RKO (cell line): ENCODE results near the gene SEC22A.

Source experiments
- DNase-seq: peaks from one replicate; pipeline ENCODE4 v3.0.0-alpha.2; 2016; ENCODE audit warnings: low spot score

Gene SEC22A

DNA sequence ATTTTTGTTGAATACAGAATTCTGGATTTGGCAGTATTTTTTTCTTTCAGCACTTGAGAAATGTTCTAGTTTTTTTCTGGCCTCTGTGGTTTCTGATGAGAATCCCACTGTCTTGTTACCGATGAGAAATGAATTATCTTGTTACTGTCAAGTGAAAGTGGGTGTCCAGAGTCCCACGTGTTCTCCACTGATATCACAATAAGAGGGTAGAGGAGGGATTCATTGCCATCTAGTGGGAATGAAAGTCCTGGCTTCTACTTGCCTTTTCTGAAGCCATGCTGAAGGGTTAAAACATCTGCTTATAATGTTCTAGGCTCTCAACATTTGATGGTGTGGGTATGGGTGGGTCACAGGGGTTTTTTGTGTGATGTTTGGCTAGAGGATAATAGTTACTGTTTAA lies 66.1 kb downstream of the SEC22A start:
- DNase-seq: no peak

GRCh38 chr3:123270818-123271217 lies 69.1 kb downstream of the SEC22A start:
- no peak for DNase-seq

DNA sequence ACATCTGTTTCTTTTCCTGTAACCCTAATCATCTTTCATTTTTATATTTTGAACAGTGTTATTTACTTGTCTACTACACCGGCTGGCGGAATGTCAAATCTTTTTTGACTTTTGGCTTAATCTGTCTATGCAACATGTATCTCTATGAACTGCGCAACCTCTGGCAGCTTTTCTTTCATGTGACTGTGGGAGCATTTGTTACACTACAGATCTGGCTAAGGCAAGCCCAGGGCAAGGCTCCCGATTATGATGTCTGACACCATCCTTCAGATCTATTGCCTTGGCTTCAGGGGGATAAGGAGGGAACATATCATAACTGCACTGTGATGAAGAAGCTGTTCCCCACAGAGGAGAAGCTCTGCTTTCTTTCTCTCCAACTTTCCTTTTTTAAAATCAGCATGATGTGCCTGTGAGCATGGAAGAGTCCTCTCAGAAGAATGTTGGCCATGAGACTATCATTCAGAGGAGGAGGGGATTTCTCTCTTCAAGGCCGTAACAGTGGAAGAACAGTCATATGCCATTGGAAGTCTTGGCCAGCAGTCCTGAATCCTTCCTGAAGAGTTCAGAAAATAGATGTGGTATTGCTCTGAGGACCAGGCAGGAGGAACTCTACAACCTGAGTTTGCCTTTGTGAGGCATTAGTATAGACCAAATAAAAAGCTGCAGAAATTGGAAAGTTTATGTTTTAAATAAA lies 69.9 kb downstream of the SEC22A start:
- DNase-seq: no peak

- peak; percentile 8 for DNase-seq
These were observed 70.8 kb downstream of the SEC22A start for GRCh38 chr3:123272547-123272946.

DNA sequence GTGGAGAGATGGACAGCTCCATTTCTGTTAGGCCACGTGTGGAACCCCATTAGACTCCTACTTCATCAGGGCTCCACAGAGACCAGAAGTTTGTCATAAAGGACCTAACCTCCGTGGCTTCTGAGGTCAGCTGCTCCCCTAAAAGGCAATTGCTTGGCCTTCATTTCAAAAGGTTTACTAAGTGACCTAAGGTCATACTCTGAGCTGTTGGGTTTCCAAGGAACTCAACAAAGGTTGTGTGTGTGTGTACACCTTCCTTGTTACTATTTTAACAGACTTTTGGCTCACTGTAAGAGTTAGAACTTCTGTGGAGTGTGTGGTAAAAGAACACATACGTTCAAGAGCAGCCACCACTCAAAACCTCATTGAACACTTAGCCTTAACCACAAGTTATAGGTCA lies 73.9 kb downstream of the SEC22A start:
- no peak for DNase-seq

- no peak for DNase-seq
These were observed 74.7 kb downstream of the SEC22A start for GRCh38 chr3:123276346-123277006.

GRCh38 chr3:123277106-123277505 lies 75.4 kb downstream of the SEC22A start:
- DNase-seq: no peak

- no peak for DNase-seq
These were observed 76.7 kb downstream of the SEC22A start for GRCh38 chr3:123278446-123278845.

DNA sequence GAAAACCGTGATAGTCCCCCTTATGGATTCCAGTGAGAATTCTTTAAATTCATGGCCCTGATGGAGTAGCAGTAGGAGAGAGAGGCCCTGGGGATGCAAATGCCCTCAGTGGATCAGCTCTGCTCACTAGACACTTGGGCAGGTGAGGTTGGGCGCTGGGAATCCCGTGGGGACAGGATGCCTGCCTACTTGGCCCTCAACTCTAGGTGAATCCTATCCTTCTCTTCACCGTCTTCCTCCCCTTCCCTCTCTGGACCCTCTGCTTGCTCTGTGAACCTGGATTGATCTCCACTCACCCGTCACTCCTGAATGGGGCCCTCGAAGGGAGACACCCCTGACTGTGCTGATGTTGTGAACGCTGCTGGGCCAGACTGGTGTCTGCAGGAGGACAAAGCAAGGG lies 77.4 kb downstream of the SEC22A start:
- DNase-seq: no peak

- DNase-seq: no peak
These were observed 79.7 kb downstream of the SEC22A start for GRCh38 chr3:123281406-123281805.

DNA sequence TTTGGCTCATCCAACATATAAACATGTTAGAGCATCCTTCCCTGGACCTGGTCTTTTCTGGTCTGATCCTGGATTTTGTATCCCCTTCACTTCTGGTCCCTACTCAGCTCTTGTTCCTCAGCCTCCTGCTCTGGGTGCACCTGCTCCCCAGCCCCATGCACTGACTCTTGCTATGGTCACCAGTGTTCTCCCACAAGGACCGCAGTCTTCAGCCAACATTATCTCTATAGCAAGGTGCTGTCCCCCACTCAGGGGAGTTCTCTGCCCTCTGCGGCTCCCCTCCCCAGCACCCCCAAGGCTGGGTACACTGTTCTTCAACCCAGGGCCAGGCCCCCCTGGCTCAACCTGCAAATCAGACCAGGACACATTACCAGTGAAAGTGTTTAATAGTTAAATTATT lies 80.2 kb downstream of the SEC22A start:
- no peak for DNase-seq

GRCh38 chr3:123282461-123282860 lies 80.7 kb downstream of the SEC22A start:
- DNase-seq: no peak

DNA sequence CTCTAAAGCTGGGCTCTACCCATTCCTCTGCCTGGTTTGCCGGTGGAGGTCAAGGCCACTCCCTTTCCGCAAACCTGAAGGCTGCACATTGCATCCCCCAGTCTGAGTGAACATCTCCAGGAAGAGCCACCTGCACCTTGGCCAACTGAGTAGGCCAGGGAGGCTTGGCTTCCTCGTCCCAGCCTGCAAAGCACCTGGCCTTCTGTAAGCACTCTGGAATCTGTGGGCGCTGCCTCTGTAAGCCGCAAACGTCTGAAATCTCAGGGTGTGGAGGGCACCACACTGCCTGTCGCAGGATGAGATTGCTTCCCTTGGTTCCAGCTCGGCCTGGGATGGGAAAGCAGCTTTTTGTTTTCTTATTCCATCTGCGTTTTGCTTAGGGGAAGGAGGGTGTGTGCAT lies 81.3 kb downstream of the SEC22A start:
- DNase-seq: no peak

GRCh38 chr3:123283657-123284398 lies 82.1 kb downstream of the SEC22A start:
- no peak for DNase-seq

- no peak for DNase-seq
These were observed 82.8 kb downstream of the SEC22A start for GRCh38 chr3:123284399-123285010.

DNA sequence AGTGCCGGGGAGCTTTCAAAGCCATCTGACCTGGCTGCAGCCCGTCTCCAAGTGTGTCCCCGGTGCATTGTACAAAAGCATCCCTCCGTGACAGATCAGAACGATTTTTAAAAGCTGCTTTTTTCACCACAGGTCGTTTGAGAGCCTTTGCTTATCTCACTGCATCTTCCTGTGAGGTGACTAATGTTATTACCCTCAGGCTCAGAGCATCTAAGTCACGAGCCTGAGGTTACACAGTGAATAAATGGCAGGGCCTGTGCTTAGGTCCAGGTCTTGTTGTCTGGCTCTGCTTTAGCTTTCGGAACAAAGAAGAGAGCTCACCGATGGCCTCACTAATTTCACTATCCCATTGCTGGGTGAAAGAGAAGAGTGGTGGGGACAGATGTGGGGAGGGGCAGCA lies 83.3 kb downstream of the SEC22A start:
- DNase-seq: no peak

- no peak for DNase-seq
These were observed 83.7 kb downstream of the SEC22A start for GRCh38 chr3:123285479-123285878.

DNA sequence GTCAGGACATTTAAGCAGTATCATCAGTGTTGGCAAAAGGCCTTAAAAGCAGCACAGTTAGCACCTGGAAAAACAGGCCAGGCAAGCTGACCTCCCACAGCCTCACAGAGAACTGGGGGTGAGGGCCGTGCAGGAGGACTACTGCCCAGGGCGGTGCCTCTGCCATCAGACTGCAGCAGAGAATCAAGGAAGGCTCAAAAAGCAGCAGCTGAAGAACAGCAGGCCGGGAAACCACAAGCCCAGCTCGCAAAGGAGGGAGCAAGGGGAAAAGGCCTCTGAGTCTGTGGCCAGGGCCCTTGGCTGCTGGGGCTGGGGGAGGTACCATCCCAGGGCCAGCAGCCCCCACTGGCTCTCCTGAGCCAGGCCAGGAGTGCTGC lies 84.2 kb downstream of the SEC22A start:
- no peak for DNase-seq

DNA sequence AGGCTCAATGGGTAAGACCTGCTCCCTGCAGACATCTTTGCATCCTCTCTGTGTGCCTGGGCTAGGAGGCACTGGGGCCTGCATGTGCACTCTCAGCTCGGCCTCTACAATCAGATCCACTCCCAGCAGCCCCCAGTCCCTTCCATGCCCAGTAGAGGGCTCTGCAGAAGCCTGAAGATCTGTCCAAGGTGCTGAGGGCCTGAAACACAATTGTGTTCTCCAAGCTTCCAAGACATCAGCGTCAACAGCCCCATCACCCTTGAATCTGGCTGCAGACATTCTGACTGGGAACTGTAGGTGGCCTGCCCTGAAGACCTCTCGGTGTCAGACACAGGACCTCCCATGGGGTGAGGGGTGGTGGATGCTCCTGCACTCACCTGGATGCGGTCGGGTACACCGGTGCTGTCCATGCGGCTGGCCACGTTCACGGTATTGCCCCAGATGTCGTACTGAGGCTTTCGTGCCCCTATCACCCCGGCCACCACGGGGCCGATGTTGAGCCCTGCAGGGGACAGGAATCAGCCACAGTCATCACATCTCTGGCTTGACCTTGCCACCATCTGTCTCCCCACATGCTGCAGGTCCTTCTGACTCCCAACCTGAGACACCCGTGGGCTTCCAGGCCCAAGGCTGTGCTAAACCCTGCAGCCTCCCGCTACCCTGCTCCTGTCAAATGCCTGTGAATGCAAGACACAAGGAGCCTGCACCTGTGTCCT lies 84.7 kb downstream of the SEC22A start:
- peak; percentile 75 for DNase-seq

GRCh38 chr3:123287051-123287961 lies 85.6 kb downstream of the SEC22A start:
- no peak for DNase-seq

GRCh38 chr3:123287962-123288302 lies 86.2 kb downstream of the SEC22A start:
- DNase-seq: no peak
